HCT116 (cell line): Measurements from ENCODE around the gene COMMD4. TPM values are rescaled to one million over a fixed set of nuclear protein-coding genes. Genes with fewer than 3 reads are reported as not detected.
"Not testable (repeated sequence)": the region's sequence is repeated elsewhere in the genome, so short reads cannot be mapped to it uniquely, and the experiment has no call there.

Source experiments
- ATAC-seq: fragments of 200-7000 bp; cut with Tn5 transposase; 2 replicates; pipeline ENCODE4 v1.9.1; 2020; ENCODE audit warnings: mild to moderate bottlenecking, moderate library complexity
- BruUV-seq: library from RNA; stranded (reverse); fragments of 400-500 nt; replicated peaks from 2 replicates; lab custom pipeline; 2021; lab: Mats Ljungman, UMichigan
- CTCF ChIA-PET: fragments of 300-600 bp; sonication (Branson Sonifier 250); formaldehyde crosslinking; loops from one replicate; lab custom pipeline; 2021; ENCODE audit warnings: antibody characterized with exemption; lab: Charles Lee
- POLR2A ChIA-PET: fragments of 300-600, 350-600 bp; sonication (Branson Sonifier 250); formaldehyde crosslinking; loops from one replicate; lab custom pipeline; 2021; ENCODE audit warnings: antibody characterized with exemption; lab: Charles Lee
- RAD21 ChIA-PET, 2 experiments: fragments of 300-600 bp; sonication (Branson Sonifier 250); formaldehyde crosslinking; loops; one replicate each; lab custom pipeline; 2023; ENCODE audit warnings: low total read pairs in 2 of 2; ENCODE audit not compliant: uncharacterized antibody in 2 of 2, unreplicated experiment in 2 of 2, low non-redundant PET in 1 of 2; lab: Charles Lee
- DNase-seq: peaks from one replicate; pipeline ENCODE4 v3.0.0-alpha.2; 2010; ENCODE audit warnings: low read depth, low spot score
- H2AFZ ChIP-seq: fragments of 200-600 bp; shearing (Covaris generic), sonication (generic); 2 replicates; pipeline ENCODE4 v1.6.1; 2017; ENCODE audit warnings: low read depth, mixed run types, mixed read lengths, antibody characterized with exemption, low read length; ENCODE audit not compliant: poor library complexity, severe bottlenecking
- H3K27ac ChIP-seq: 2 replicates; pipeline ENCODE4 v1.5.1; 2012; ENCODE audit warnings: low read depth, low read length
- H3K27me3 ChIP-seq: fragments of 200-600 bp; sonication (generic); 2 replicates; pipeline ENCODE4 v1.6.1; 2016; ENCODE audit warnings: mixed run types, low read length, mixed read lengths; ENCODE audit not compliant: insufficient read depth
- H3K36me3 ChIP-seq, 2 experiments: fragments of 200-500 bp in 1 of 2; fragments of 200-600 bp in 1 of 2; sonication (Bioruptor generic) in 1 of 2; sonication (generic) in 1 of 2; 2 replicates each; pipeline versions ENCODE4 v1.5.1 to v1.6.1; 2014 to 2016; ENCODE audit warnings: low read length in 2 of 2, inconsistent platforms in 1 of 2, mixed read lengths in 1 of 2, mixed run types in 1 of 2; ENCODE audit not compliant: insufficient read depth in 2 of 2, control insufficient read depth in 1 of 2
- H3K4me1 ChIP-seq, 2 experiments: fragments of 200-600 bp in 1 of 2; sonication (generic) in 1 of 2; 2 replicates each; pipeline versions ENCODE4 v1.5.1 to v1.6.1; 2012 to 2017; ENCODE audit warnings: low read length in 2 of 2, inconsistent platforms in 1 of 2, mild to moderate bottlenecking in 1 of 2, mixed read lengths in 1 of 2, mixed run types in 1 of 2, moderate library complexity in 1 of 2; ENCODE audit not compliant: insufficient read depth in 2 of 2, control insufficient read depth in 1 of 2
- H3K4me2 ChIP-seq: fragments of 200-600 bp; sonication (generic); 2 replicates; pipeline ENCODE4 v1.6.1; 2017; ENCODE audit warnings: mixed run types, low read length, mixed read lengths
- H3K4me3 ChIP-seq, 2 experiments: fragments of 200-600 bp in 1 of 2; sonication (generic) in 1 of 2; replicated peaks in 1 of 2; 2 replicates each; pipeline ENCODE4 v1.5.1; 2011 to 2016; ENCODE audit warnings: low read length in 2 of 2, control low read depth in 1 of 2, low read depth in 1 of 2, mild to moderate bottlenecking in 1 of 2, mixed read lengths in 1 of 2, mixed run types in 1 of 2
- H3K79me2 ChIP-seq: fragments of 200-600 bp; sonication (generic); 2 replicates; pipeline ENCODE4 v1.6.1; 2017; ENCODE audit warnings: mild to moderate bottlenecking, mixed run types, low read length, moderate library complexity, mixed read lengths; ENCODE audit not compliant: insufficient read depth
- H3K9ac ChIP-seq: fragments of 200-600 bp; sonication (generic); 2 replicates; pipeline ENCODE4 v1.6.1; 2016; ENCODE audit warnings: low read length, mixed read lengths
- H3K9me2 ChIP-seq: fragments of 200-600 bp; sonication (generic), shearing (Covaris generic); 2 replicates; pipeline ENCODE4 v1.6.1; 2017; ENCODE audit warnings: mixed run types, mild to moderate bottlenecking, moderate library complexity; ENCODE audit not compliant: insufficient read depth
- H3K9me3 ChIP-seq, 2 experiments: fragments of 200-500 bp in 1 of 2; fragments of 200-600 bp in 1 of 2; sonication (Bioruptor generic) in 1 of 2; sonication (generic) in 1 of 2; 2 replicates each; pipeline ENCODE4 v1.6.1; 2014 to 2017; ENCODE audit warnings: low read length in 2 of 2, mixed read lengths in 2 of 2, inconsistent platforms in 1 of 2, low read depth in 1 of 2, mild to moderate bottlenecking in 1 of 2, mixed run types in 1 of 2, moderate library complexity in 1 of 2; ENCODE audit not compliant: control insufficient read depth in 1 of 2, insufficient read depth in 1 of 2
- H4K20me1 ChIP-seq: fragments of 200-600 bp; sonication (generic), shearing (Covaris generic); 2 replicates; pipeline ENCODE4 v1.6.1; 2017; ENCODE audit warnings: mixed run types, mild to moderate bottlenecking, moderate library complexity; ENCODE audit not compliant: insufficient read depth
- ATF3 ChIP-seq: IDR thresholded peaks from 2 replicates; pipeline ENCODE4 v1.6.1; 2012
- CBX3 ChIP-seq: IDR thresholded peaks from 2 replicates; pipeline ENCODE4 v1.6.1; 2012; ENCODE audit warnings: low read depth
- CTCF ChIP-seq, 3 experiments: fragments of 200-600 bp in 1 of 3; sonication (generic) in 1 of 3; IDR thresholded peaks in 2 of 3; conservative IDR thresholded peaks in 1 of 3; 2 replicates each; pipeline ENCODE4 v1.5.1; 2012 to 2017; ENCODE audit warnings: low read depth in 2 of 3, low read length in 2 of 3, antibody characterized with exemption in 1 of 3, borderline replicate concordance in 1 of 3, control low read depth in 1 of 3, mild to moderate bottlenecking in 1 of 3, mixed read lengths in 1 of 3, mixed run types in 1 of 3, moderate library complexity in 1 of 3; ENCODE audit not compliant: insufficient read depth in 1 of 3
- EGR1 ChIP-seq: IDR thresholded peaks from 2 replicates; pipeline ENCODE4 v1.6.1; 2012; ENCODE audit warnings: low read depth
- ELF1 ChIP-seq: IDR thresholded peaks from 2 replicates; pipeline ENCODE4 v1.6.1; 2012; ENCODE audit warnings: low read depth, borderline replicate concordance
- EZH2 ChIP-seq: fragments of 200-600 bp; sonication (generic); IDR thresholded peaks from 2 replicates; pipeline ENCODE4 v1.6.1; 2017; ENCODE audit warnings: antibody characterized with exemption, mixed run types
- EZH2phosphoT487 ChIP-seq: fragments of 200-600 bp; IDR thresholded peaks from 2 replicates; pipeline ENCODE4 v1.6.1; 2018; ENCODE audit warnings: antibody characterized with exemption, borderline replicate concordance
- JUND ChIP-seq: IDR thresholded peaks from 2 replicates; pipeline ENCODE4 v1.6.1; 2012
- RAD21 ChIP-seq: IDR thresholded peaks from 2 replicates; pipeline ENCODE4 v1.6.1; 2012; ENCODE audit warnings: low read depth, mild to moderate bottlenecking
- REST ChIP-seq: IDR thresholded peaks from 2 replicates; pipeline ENCODE4 v1.6.1; 2012; ENCODE audit warnings: low read depth
- YY1 ChIP-seq: IDR thresholded peaks from 2 replicates; pipeline ENCODE4 v1.6.1; 2011; ENCODE audit warnings: low read length, low read depth, moderate library complexity, mild to moderate bottlenecking; ENCODE audit not compliant: insufficient replicate concordance; ENCODE audit errors: extremely low read depth
- ZBTB33 ChIP-seq: IDR thresholded peaks from 2 replicates; pipeline ENCODE4 v1.6.1; 2011; ENCODE audit warnings: mild to moderate bottlenecking, low read length, moderate library complexity; ENCODE audit not compliant: insufficient replicate concordance; ENCODE audit errors: extremely low read depth
- ZFX ChIP-seq: fragments of 450-650 bp; IDR thresholded peaks from 2 replicates; pipeline ENCODE4 v1.6.1; 2017
- ZNF274 ChIP-seq: fragments of 200-500 bp; sonication (Bioruptor generic); IDR thresholded peaks from 2 replicates; pipeline ENCODE4 v1.6.1; 2014; ENCODE audit warnings: mild to moderate bottlenecking, low read depth, low read length, inconsistent platforms
- intact Hi-C: fragments of 100-400 bp; cut with micrococcal nuclease; formaldehyde crosslinking; loops from 2 replicates; pipeline ENCODE4 v1.10.0; 2022
- total RNA-seq: library from RNA; stranded (reverse); gene quantifications from one replicate; pipeline ENCODE4 v1.2.1, GENCODE V29; 2021; ENCODE audit not compliant: unreplicated experiment

The COMMD4 gene
- total RNA-seq, 1 experiment from 2014 or later: 141 TPM

DNA sequence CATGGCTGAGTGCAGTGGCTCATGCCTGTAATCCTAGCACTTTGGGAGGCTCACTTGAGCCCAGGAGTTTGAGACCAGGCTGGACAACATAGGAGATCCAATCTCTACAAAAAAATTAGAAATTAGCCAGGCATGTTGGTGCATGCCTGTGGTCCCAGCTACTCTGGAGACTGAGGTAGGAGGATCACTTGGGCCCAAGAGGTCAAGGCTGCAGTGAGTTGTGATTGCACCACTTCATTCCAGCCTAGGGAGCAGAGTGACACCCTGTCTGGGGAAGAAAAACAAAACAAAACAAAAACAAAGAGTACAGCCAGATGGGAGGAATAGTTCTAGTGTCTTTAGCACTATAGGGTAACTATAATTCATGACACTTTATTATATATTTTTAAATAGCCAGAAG lies 26.2 kb upstream of the COMMD4 start:
- POLR2A ChIA-PET: no interaction called here
- Histone ChIP-seq H2AFZ (no peak overlapping the region), H3K9ac (no peak overlapping the region), H3K4me1 (peaks cover 4 to 25% of the 10 kb centered on the region in 2 experiments; a peak in 3 of 4 replicates), H4K20me1 (no peaks in the 10 kb centered on the region), H3K9me2 (no peaks in the 10 kb centered on the region), H3K27ac (no peak overlapping the region), H3K79me2 (no peaks in the 10 kb centered on the region), H3K4me2 (no peak overlapping the region), H3K9me3 (no peaks in the 10 kb centered on the region), H3K4me3 (no peak overlapping the region), H3K27me3 (no peaks in the 10 kb centered on the region), H3K36me3 (no peaks in the 10 kb centered on the region)
- CTCF ChIA-PET: no interaction called here
- no peak for ATAC-seq
- RAD21 ChIA-PET: no interaction called here
- TF ChIP-seq ELF1 (no peak), ATF3 (no peak), REST (no peak), EZH2phosphoT487 (no peak), CTCF (IDR thresholded peaks at IDR 0.05 in 2 of 3, conservative IDR thresholded peaks at IDR 0.05 in 1 of 3; ENCODE audit: borderline replicate concordance in 1 of 3, insufficient read depth in 1 of 3, low read depth in 2 of 3, low read length in 2 of 3) (no peak), RAD21 (no peak), JUND (no peak), EZH2 (no peak), ZFX (no peak), ZNF274 (no peak), CBX3 (no peak), YY1 (no peak), ZBTB33 (no peak), EGR1 (no peak)
- DNase-seq: no peak
- intact Hi-C loops: no loop called here
- no TSS peak for BruUV-seq

DNA sequence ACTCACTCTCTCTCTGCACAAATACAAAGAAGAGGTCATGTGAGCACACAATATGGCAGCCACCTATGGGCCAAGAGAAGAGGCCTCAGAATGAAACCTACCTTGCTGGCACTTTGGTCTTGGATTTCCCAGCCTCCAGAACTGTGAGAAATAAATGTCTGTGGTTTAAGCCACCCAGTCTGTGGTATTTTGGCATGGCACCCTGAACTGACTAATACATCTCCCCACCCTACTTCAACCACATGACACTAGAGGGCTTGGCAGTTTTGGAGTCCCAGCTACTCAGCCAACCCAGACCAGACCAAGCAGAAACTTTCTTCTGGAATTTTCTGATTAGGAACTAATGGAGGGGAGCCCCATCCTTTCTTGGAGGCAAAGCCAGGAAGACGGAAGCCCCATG lies 23.3 kb upstream of the COMMD4 start:
- H3K27me3 ChIP-seq, H3K36me3 ChIP-seq, RAD21 ChIA-PET, POLR2A ChIA-PET, H3K79me2 ChIP-seq, H3K4me3 ChIP-seq, H3K4me2 ChIP-seq, H2AFZ ChIP-seq, H3K9ac ChIP-seq, H4K20me1 ChIP-seq, H3K9me2 ChIP-seq, H3K9me3 ChIP-seq, DNase-seq, BruUV-seq, intact Hi-C loops, CTCF ChIA-PET, H3K27ac ChIP-seq, ATAC-seq: not testable (repeated sequence)
- H3K4me1 ChIP-seq: peaks cover 4 to 17% of the 10 kb centered on the region in 2 experiments; a peak in 3 of 4 replicates
